Uterus (tissue), 4 donors: ENCODE measurements around the gene SLC22A2. TPM values are rescaled to one million over a fixed set of nuclear protein-coding genes. Genes with fewer than 3 reads are reported as not detected.

ENCODE experiments used
- DNase-seq, 2 donors: peaks; one replicate each; pipeline ENCODE4 v3.0.0-alpha.2; 2019 to 2020
- H3K27ac ChIP-seq, 2 donors: fragments of 200-600 bp; sonication (generic); 1 replicate in 1 of 2; 2 replicates in 1 of 2; pipeline ENCODE4 v1.5.1; 2016 to 2018
- H3K27me3 ChIP-seq, 2 donors: fragments of 200-600 bp; sonication (generic); one replicate each; pipeline ENCODE4 v1.5.1; 2018 to 2019; ENCODE audit warnings: control low read depth in 1 of 2
- H3K36me3 ChIP-seq, 2 donors: fragments of 200-600 bp; sonication (generic); one replicate each; pipeline ENCODE4 v1.5.1; 2019; ENCODE audit warnings: control low read depth in 1 of 2
- H3K4me1 ChIP-seq, 2 donors: fragments of 200-600 bp; sonication (generic); one replicate each; pipeline ENCODE4 v1.5.1; 2018 to 2019; ENCODE audit warnings: control low read depth in 1 of 2
- H3K4me3 ChIP-seq, 2 donors: fragments of 200-600 bp; sonication (generic); 1 replicate in 1 of 2; 2 replicates in 1 of 2; pipeline ENCODE4 v1.5.1; 2018 to 2019; ENCODE audit warnings: mild to moderate bottlenecking in 1 of 2
- H3K9me3 ChIP-seq, 2 donors: fragments of 200-600 bp; sonication (generic); one replicate each; pipeline ENCODE4 v1.5.1; 2019; ENCODE audit warnings: control low read depth in 1 of 2
- CTCF ChIP-seq, 4 experiments: fragments of 200-600 bp in 2 of 4; fragments of 450-650 bp in 2 of 4; sonication (generic) in 2 of 4; IDR thresholded peaks; one replicate each; pipeline ENCODE4 v1.5.1; 2016 to 2019; ENCODE audit warnings: antibody characterized with exemption in 4 of 4, mild to moderate bottlenecking in 2 of 4, moderate library complexity in 1 of 4
- POLR2A ChIP-seq, 2 donors: fragments of 450-650 bp; IDR thresholded peaks; one replicate each; pipeline ENCODE4 v1.6.1; 2016; ENCODE audit warnings: antibody characterized with exemption in 2 of 2, mild to moderate bottlenecking in 1 of 2, moderate library complexity in 1 of 2
- intact Hi-C: fragments of 100-400 bp; cut with DNase I; formaldehyde crosslinking; loops from one replicate; pipeline ENCODE4 v1.15.1; 2023; ENCODE audit warnings: low total_unique reads
- total RNA-seq, 4 donors: library from RNA; depleted of rRNA in 3 of 4; stranded (reverse); fragments of >200 nt in 3 of 4; gene quantifications; one replicate each; pipeline versions ENCODE4 v1.1.0 to v1.2.4, GENCODE V29; 2014 to 2023
- donor health status: DM: yes; HTN: yes; CAD: no.

The SLC22A2 gene
- total RNA-seq, 4 donors from 2014 or later, result 0.21 TPM; not detected in 3

- Histone ChIP-seq H3K27ac (no peak overlapping the region), H3K4me1 (no peaks in the 10 kb centered on the region), H3K4me3 (no peak overlapping the region), H3K9me3 (no peaks in the 10 kb centered on the region), H3K36me3 (peaks cover 0 to 2% of the 10 kb centered on the region in 2 donors), H3K27me3 (no peaks in the 10 kb centered on the region)
- no peak for DNase-seq
- no peak for TF ChIP-seq CTCF (IDR thresholded peaks at IDR 0.05)
- TF ChIP-seq POLR2A (IDR thresholded peaks at IDR 0.05), result no peak
- intact Hi-C loops, result no loop called here
Observed at GRCh38 chr6:160278311-160278710, 19.7 kb upstream of the SLC22A2 start.

- Histone ChIP-seq H3K36me3 (peaks cover 0 to 2% of the 10 kb centered on the region in 2 donors), H3K4me1 (no peaks in the 10 kb centered on the region), H3K27ac (no peak overlapping the region), H3K9me3 (no peaks in the 10 kb centered on the region), H3K4me3 (no peak overlapping the region), H3K27me3 (no peaks in the 10 kb centered on the region)
- TF ChIP-seq CTCF (IDR thresholded peaks at IDR 0.05) (no peak), POLR2A (IDR thresholded peaks at IDR 0.05) (no peak)
- no peak for DNase-seq
- intact Hi-C loops, result no loop called here
Observed at GRCh38 chr6:160277546-160277945, 18.9 kb upstream of the SLC22A2 start.

GRCh38 chr6:160277144-160277543 lies 18.5 kb upstream of the SLC22A2 start:
- H3K27ac ChIP-seq, result no peak overlapping the region
- DNase-seq, result no peak
- intact Hi-C loops, result no loop called here
- H3K4me1 ChIP-seq, result no peaks in the 10 kb centered on the region
- no peak overlapping the region for H3K4me3 ChIP-seq
- H3K36me3 ChIP-seq, result peaks cover 0 to 2% of the 10 kb centered on the region in 2 donors
- no peaks in the 10 kb centered on the region for H3K27me3 ChIP-seq
- H3K9me3 ChIP-seq, result no peaks in the 10 kb centered on the region
- TF ChIP-seq CTCF (IDR thresholded peaks at IDR 0.05) (no peak), POLR2A (IDR thresholded peaks at IDR 0.05) (no peak)

GRCh38 chr6:160276126-160276525 lies 17.5 kb upstream of the SLC22A2 start:
- no peaks in the 10 kb centered on the region for H3K4me1 ChIP-seq
- H3K27ac ChIP-seq, result no peak overlapping the region
- intact Hi-C loops, result no loop called here
- TF ChIP-seq POLR2A (IDR thresholded peaks at IDR 0.05), result no peak
- TF ChIP-seq CTCF (IDR thresholded peaks at IDR 0.05), result no peak
- H3K4me3 ChIP-seq, result no peak overlapping the region
- H3K36me3 ChIP-seq, result no peaks in the 10 kb centered on the region
- H3K9me3 ChIP-seq, result no peaks in the 10 kb centered on the region
- DNase-seq, result no peak
- no peaks in the 10 kb centered on the region for H3K27me3 ChIP-seq

GRCh38 chr6:160275511-160276003 lies 16.9 kb upstream of the SLC22A2 start:
- intact Hi-C loops, result no loop called here
- Histone ChIP-seq H3K4me1 (no peaks in the 10 kb centered on the region), H3K4me3 (no peak overlapping the region), H3K27me3 (no peaks in the 10 kb centered on the region), H3K27ac (no peak overlapping the region), H3K36me3 (no peaks in the 10 kb centered on the region), H3K9me3 (no peaks in the 10 kb centered on the region)
- DNase-seq, result no peak
- TF ChIP-seq POLR2A (IDR thresholded peaks at IDR 0.05) (no peak), CTCF (IDR thresholded peaks at IDR 0.05) (no peak)
